Keratinocyte (primary cell): ENCODE results near the gene S100A2. TPM values are rescaled to one million over a fixed set of nuclear protein-coding genes. Genes with fewer than 3 reads are reported as not detected.

ENCODE experiments used
- DNase-seq: peaks from one replicate; pipeline ENCODE4 v3.0.0-alpha.2; 2011; ENCODE audit warnings: low read depth, missing footprints, low spot score
- FAIRE-seq: peaks from 2 replicates; lab custom pipeline; 2011; peaks lifted over from hg19 to GRCh38; lab: Jason Lieb, UNC
- H2AFZ ChIP-seq: 2 replicates; pipeline ENCODE4 v1.6.0; 2012; ENCODE audit warnings: low read length, control low read depth, inconsistent platforms; ENCODE audit not compliant: control insufficient read depth
- H3K27ac ChIP-seq: 2 replicates; pipeline ENCODE4 v1.5.1; 2011; ENCODE audit warnings: low read length; ENCODE audit not compliant: control insufficient read depth, insufficient read depth
- H3K27me3 ChIP-seq: 3 replicates; pipeline ENCODE4 v1.6.0; 2011; ENCODE audit warnings: low read length; ENCODE audit not compliant: control insufficient read depth, insufficient read depth; ENCODE audit errors: extremely low read depth
- H3K36me3 ChIP-seq, 2 experiments: 2 replicates in 1 of 2; 3 replicates in 1 of 2; pipeline ENCODE4 v1.5.1; 2011; ENCODE audit warnings: low read length in 2 of 2, mild to moderate bottlenecking in 1 of 2; ENCODE audit not compliant: control insufficient read depth in 2 of 2, insufficient read depth in 2 of 2; ENCODE audit errors: extremely low read depth in 1 of 2
- H3K4me1 ChIP-seq: 3 replicates; pipeline ENCODE4 v1.5.1; 2011; ENCODE audit warnings: low read length; ENCODE audit not compliant: control insufficient read depth, insufficient read depth; ENCODE audit errors: extremely low read depth
- H3K4me2 ChIP-seq: 3 replicates; pipeline ENCODE4 v1.6.0; 2011; ENCODE audit warnings: low read depth, low read length; ENCODE audit not compliant: control insufficient read depth, insufficient read depth; ENCODE audit errors: extremely low read depth
- H3K4me3 ChIP-seq, 3 experiments: fragments of 200-600 bp in 1 of 3; sonication (generic) in 1 of 3; 2 replicates in 2 of 3; 3 replicates in 1 of 3; pipeline ENCODE4 v1.5.1; 2011 to 2016; ENCODE audit warnings: low read length in 3 of 3, mild to moderate bottlenecking in 3 of 3, control low read depth in 2 of 3, inconsistent platforms in 1 of 3, low read depth in 1 of 3, mixed read lengths in 1 of 3, mixed run types in 1 of 3, moderate library complexity in 1 of 3; ENCODE audit not compliant: control insufficient read depth in 2 of 3, insufficient read depth in 2 of 3; ENCODE audit errors: extremely low read depth in 1 of 3
- H3K79me2 ChIP-seq: 2 replicates; pipeline ENCODE4 v1.6.0; 2012; ENCODE audit warnings: low read length; ENCODE audit not compliant: control insufficient read depth, insufficient read depth
- H3K9ac ChIP-seq: 3 replicates; pipeline ENCODE4 v1.6.0; 2011; ENCODE audit warnings: low read length; ENCODE audit not compliant: control insufficient read depth, insufficient read depth; ENCODE audit errors: extremely low read depth
- H3K9me1 ChIP-seq: 3 replicates; pipeline ENCODE4 v1.6.0; 2011; ENCODE audit warnings: low read length; ENCODE audit not compliant: control insufficient read depth, insufficient read depth; ENCODE audit errors: extremely low read depth
- H3K9me3 ChIP-seq: 2 replicates; pipeline ENCODE4 v1.5.1; 2012; ENCODE audit warnings: low read depth, low read length; ENCODE audit not compliant: control insufficient read depth
- H4K20me1 ChIP-seq: 3 replicates; pipeline ENCODE4 v1.6.0; 2011; ENCODE audit warnings: low read length; ENCODE audit not compliant: control insufficient read depth, insufficient read depth; ENCODE audit errors: extremely low read depth
- EZH2 ChIP-seq: IDR thresholded peaks from one replicate; pipeline ENCODE4 v1.6.1; 2012; ENCODE audit warnings: inconsistent platforms, mild to moderate bottlenecking, low read length, moderate library complexity
- dilution Hi-C: fragments of 300-500 bp; cut with MboI; formaldehyde crosslinking; loops from one replicate; pipeline ENCODE4 v1.7.0; 2020; ENCODE audit warnings: low sequenced_read_pairs; ENCODE audit not compliant: extremely low pct_ligation_motif_present
- polyA plus RNA-seq, 5 experiments: library from polyadenylated mRNA; depleted of rRNA in 3 of 5; stranded (reverse) in 3 of 5; stranded (forward) in 1 of 5; unstranded in 1 of 5; fragments of >200 nt; gene quantifications; 1 replicate in 1 of 5; 2 replicates in 3 of 5; 3 replicates in 1 of 5; pipeline versions ENCODE4 v1.2.1 to v1.2.3, GENCODE V29; 2011 to 2012; ENCODE audit warnings: missing spikeins in 2 of 5, low read depth in 1 of 5, low replicate concordance in 1 of 5
- TF ChIP-seq, protein P1 (sequence below), 3 experiments: IDR thresholded peaks in 1 of 3; conservative IDR thresholded peaks in 1 of 3; optimal IDR thresholded peaks in 1 of 3; 2 replicates in 2 of 3; 3 replicates in 1 of 3; pipeline versions ENCODE3 to v1.5.1; 2011; ENCODE audit warnings: low read length in 3 of 3, mild to moderate bottlenecking in 3 of 3, moderate library complexity in 2 of 3, control low read depth in 1 of 3, inconsistent platforms in 1 of 3; ENCODE audit not compliant: insufficient read depth in 2 of 3; ENCODE audit errors: extremely low read depth in 1 of 3

Gene S100A2
- polyA plus RNA-seq, 1 donor (not counting 4 experiments of a cell fraction or from before 2014, with no cell fraction given): 12,757 TPM

DNA sequence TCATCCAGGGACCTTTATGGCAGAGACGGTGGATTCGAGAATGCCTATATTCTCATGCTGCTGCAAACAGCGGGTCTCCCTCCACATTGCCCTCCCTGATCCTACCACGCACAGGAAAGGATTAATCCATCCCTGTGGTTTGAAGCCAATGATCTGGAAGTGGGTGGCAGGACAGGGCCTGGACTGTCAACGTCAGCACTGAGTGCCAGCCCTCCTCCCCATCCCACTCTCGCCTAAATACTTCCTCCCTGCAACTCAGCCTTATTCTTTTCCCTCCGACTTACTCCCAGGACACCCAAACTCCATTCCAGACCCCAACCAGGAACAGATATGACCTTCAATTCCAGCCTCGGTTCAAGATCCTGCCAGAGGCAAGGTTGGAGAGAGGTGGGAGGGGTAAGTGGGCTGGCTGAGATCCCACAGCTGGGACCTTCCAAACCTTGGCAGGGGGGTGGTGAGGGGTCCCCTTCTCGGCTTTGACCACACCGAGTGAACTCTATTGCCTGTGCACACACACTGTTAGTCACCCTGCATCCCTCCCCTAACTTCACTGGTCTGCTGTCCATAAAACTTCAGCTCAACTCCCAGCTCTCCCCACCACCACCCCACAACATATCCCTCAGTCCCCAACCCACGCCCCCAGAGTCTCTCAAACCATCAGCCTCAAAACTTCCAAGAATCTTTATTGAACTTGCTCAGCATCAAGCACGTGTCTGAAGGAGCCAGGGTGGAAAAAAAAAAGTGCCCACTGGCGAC, 22.5 kb downstream of the S100A2 start:
- no peak overlapping the region for H3K4me3 ChIP-seq

DNA sequence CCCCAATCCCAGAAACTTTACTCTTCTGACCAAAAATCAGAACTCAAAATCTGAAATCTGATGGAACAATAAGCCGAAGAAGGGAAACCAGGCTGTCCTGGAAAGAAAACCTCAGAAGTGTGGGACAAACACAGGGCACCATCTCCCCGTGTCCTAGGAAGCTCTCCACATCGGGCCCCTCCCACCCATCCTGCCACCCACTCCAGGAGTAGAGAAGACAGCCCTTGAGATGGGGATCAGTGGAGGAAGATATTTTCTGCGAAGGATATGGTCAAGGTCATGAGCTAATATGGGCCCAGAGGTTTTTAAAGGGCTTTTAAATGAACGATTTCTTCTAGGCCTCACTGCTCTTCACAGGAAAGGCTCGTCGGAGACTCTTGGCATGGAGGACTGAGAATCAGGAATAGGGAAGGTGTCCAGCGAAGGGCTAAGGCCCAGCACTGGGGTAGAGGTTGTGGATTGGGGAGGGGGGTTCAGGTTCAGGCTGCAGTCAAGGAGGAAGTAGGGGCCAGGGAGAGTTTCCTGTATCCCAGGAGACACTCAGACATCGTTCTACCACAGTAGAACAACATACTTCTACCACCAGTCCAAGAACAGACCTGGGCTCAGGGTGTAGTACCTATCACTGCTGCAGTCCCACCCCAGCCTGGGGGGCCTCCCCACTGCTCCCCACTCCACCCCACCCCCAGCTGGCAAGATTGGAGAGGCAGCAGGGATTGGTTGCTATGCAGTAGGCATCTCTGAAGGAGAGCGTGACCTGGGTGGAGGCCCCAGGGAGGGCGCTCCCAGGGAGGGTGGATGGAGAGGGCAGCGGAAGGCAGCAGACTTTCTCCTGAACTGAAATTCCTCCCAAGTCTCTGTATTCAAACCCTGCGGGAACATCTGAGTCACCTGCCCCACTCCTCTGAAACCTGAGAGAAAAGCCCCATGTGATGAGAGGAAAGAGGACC, 23.7 kb downstream of the S100A2 start:
- Histone ChIP-seq H3K9me3 (no peaks in the 10 kb centered on the region), H3K4me1 (peaks cover 58% of the 10 kb centered on the region), H3K4me2 (no peak overlapping the region), H3K36me3 (peaks cover 0 to under 1% of the 10 kb centered on the region in 2 experiments), H3K79me2 (no peaks in the 10 kb centered on the region), H2AFZ (no peak overlapping the region), H3K27ac (no peak overlapping the region), H4K20me1 (no peaks in the 10 kb centered on the region), H3K4me3 (no peak overlapping the region), H3K9ac (no peak overlapping the region), H3K27me3 (no peaks in the 10 kb centered on the region), H3K9me1 (no peaks in the 10 kb centered on the region)
- FAIRE-seq: no peak
- DNase-seq: no peak
- TF ChIP-seq, protein P1, sequence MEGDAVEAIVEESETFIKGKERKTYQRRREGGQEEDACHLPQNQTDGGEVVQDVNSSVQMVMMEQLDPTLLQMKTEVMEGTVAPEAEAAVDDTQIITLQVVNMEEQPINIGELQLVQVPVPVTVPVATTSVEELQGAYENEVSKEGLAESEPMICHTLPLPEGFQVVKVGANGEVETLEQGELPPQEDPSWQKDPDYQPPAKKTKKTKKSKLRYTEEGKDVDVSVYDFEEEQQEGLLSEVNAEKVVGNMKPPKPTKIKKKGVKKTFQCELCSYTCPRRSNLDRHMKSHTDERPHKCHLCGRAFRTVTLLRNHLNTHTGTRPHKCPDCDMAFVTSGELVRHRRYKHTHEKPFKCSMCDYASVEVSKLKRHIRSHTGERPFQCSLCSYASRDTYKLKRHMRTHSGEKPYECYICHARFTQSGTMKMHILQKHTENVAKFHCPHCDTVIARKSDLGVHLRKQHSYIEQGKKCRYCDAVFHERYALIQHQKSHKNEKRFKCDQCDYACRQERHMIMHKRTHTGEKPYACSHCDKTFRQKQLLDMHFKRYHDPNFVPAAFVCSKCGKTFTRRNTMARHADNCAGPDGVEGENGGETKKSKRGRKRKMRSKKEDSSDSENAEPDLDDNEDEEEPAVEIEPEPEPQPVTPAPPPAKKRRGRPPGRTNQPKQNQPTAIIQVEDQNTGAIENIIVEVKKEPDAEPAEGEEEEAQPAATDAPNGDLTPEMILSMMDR (optimal IDR thresholded peaks at IDR 0.05 in 1 of 3, IDR thresholded peaks at IDR 0.05 in 1 of 3, conservative IDR thresholded peaks at IDR 0.05 in 1 of 3; ENCODE audit: extremely low read depth in 1 of 3, insufficient read depth in 2 of 3, low read length in 3 of 3): no peak
- TF ChIP-seq EZH2: no peak
- dilution Hi-C loops: no loop called here

More for the DNA sequence above, 22.5 kb downstream of the S100A2 start:
- Histone ChIP-seq H3K27me3 (no peaks in the 10 kb centered on the region), H3K9me3 (no peaks in the 10 kb centered on the region), H2AFZ (no peak overlapping the region), H3K27ac (no peak overlapping the region), H3K9me1 (no peaks in the 10 kb centered on the region), H3K9ac (no peak overlapping the region), H3K4me2 (no peak overlapping the region), H3K36me3 (peaks cover 1 to 6% of the 10 kb centered on the region in 2 experiments), H4K20me1 (no peaks in the 10 kb centered on the region), H3K4me1 (peaks cover 58% of the 10 kb centered on the region), H3K79me2 (no peaks in the 10 kb centered on the region)
- dilution Hi-C loops: no loop called here
- DNase-seq (no peak), FAIRE-seq (no peak)
- no peak for TF ChIP-seq EZH2
- TF ChIP-seq, protein P1 (optimal IDR thresholded peaks at IDR 0.05 in 1 of 3, IDR thresholded peaks at IDR 0.05 in 1 of 3, conservative IDR thresholded peaks at IDR 0.05 in 1 of 3; ENCODE audit: extremely low read depth in 1 of 3, insufficient read depth in 2 of 3, low read length in 3 of 3): no peak
